ENCODE data around the gene ARID1B.

ARID1B gene

DNA sequence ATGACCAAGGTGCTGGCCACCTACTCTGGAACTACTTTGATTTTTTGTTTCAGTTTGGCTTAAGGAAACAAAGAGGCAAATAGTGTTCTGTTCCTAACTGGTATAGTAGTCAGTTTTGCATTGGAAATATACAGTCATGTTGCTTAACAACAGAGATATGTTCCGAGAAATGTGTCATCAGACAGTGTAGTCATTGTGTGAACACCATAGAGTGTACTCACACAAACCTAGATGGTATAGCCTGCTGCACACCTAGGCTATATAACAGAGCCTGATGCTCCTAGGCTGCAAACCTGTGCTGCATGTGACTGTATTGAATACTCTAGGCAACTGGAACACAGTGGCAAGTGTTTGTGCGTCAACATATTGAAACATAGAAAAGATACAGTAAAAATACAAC lies 80.4 kb downstream of the ARID1B start:
- no peak for DNase-seq

DNA sequence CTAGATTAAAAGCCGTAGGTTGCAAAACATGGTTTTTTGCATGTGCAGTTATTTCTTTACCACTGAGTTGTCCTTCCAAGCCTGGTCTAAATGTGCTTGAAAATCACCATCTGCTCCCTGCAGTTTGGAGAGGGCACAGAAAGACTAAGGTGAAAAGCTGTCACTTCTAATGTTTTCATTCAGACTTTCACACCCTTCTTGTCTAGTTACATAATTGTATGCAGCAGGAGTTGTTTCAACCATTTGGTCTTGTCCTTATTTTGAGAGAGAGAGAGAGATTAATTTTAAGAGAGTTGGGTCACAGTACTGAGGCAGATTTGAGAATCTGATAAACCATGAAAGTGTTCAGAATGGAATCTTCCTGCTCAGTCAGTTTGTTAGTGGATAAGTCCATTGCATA lies 82.5 kb downstream of the ARID1B start:
- no peak for DNase-seq

- no peak for DNase-seq
Measured at GRCh38 chr6:156862711-156863110, 85.5 kb downstream of the ARID1B start.

- DNase-seq = no peak
Measured at GRCh38 chr6:156863504-156863903, 86.3 kb downstream of the ARID1B start.

GRCh38 chr6:156864557-156864956 lies 87.4 kb downstream of the ARID1B start:
- DNase-seq = no peak

- DNase-seq = no peak
Measured at GRCh38 chr6:156865019-156865629, 87.9 kb downstream of the ARID1B start.

DNA sequence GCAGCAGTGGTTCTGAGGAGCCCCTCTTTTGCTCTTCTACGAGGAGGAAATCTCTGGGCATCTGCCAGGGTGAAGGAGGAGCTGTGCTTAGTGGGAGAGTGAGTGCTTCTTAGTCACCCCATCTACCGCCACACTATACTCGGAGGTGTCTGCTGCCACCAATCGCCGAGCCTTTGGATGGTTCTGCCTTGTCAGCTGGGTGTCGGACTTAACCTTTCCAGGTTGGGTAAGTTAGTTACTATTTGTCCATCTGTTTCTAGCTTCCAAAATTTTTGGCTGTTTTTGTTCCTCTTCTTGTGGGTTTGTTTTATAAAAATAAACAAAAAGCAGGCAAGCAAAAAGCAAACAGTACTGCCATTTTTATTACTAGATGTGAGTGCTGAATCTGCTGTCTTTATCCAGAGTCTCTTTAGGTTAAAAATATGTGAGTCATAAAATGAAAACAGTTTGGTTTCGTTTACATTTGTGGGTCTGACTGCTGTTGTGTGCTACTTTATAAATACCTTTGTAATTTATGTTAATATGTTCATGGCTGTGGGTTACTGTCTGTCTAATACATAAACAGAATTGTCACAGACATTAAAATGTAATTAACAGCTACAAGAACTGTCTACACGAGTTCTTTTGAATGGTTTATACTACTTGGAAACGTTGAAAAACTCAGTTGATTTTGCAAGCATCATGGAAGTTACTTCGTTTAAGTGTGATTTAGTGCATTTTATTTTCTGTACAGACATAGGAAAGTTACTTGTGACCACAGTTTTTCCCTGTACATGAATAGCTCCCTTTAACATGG lies 89.2 kb downstream of the ARID1B start:
- DNase-seq = no peak

DNA sequence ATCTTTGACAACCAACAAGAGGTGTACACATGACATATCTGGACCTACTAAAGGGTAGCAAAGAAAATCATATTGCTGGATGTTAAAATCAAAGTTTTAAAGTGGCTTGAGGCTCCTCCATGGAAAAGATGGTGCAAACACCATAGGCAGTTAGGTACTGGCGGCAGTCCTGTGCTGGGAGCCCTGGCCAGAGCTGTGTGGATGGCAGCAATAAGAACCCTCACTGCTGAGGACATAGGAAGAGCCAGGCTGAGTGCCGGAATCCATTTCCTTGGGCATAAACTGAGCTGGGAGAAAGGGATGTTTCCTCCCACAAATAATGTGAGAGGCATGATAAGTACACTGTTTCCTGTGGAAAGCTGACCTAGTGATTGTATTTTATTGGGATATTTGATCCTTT lies 89.9 kb downstream of the ARID1B start:
- no peak for DNase-seq

- no peak for DNase-seq
Measured at GRCh38 chr6:156868385-156868784, 91.2 kb downstream of the ARID1B start.

DNA sequence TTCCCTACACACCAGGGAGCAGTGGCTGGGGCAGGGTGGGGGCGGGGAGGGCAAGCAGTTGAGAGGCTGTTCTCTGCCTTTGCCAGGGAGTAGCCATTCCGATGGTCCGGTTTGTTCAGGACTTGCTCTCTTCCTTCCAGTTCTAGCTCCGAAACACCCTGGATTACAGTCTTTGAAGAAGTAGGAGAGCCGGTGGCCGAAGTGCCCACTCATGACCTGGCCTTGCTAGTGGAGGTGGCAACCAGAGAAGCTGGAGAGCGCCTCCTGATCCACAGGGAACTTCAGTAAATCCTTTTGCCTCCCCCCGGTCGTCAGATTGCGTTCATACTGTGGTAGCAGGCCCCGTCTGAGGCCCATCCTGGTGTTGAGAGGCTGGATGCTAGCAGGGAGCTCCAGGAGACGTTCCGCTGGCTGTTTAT lies 92.8 kb downstream of the ARID1B start:
- no peak for DNase-seq

GRCh38 chr6:156870924-156871539 lies 93.9 kb downstream of the ARID1B start:
- peak; percentile 10 for DNase-seq

- no peak for DNase-seq
Measured at GRCh38 chr6:156872903-156873302, 95.7 kb downstream of the ARID1B start.

DNA sequence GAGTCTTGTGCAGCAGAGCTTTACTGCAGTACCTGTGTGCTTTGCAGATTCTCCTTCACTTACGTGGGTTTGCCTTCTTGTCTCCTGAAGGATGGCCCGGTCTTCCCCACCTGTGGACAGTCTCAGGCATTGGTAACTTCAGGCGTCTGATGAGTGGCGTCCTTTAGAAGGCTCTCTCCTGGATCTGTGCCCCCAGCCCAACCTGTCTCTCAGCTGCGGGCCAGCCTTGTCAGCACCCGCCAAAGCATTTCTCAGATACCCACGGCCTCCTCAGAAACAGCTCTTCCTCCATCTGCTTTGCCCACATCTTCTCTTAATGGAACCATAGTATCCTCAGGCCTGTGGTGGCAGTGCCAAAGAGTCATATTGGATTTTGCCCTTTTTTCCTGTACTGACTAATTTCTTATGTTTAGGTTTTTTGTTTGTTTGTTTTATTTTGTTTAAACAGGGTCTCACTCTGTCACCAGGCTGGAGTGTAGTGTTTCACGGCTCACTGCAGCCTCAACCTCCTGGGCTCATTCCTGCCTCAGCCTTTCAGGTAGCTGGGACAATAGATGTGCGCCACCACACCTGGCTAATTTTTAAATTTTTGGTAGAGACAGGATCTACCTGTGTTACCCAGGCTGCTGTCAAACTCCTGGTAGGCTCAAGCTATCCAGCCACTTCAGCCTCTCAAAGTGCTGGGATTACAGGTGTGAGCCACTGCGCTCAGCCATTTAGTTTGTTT lies 96.6 kb downstream of the ARID1B start:
- DNase-seq = no peak

DNA sequence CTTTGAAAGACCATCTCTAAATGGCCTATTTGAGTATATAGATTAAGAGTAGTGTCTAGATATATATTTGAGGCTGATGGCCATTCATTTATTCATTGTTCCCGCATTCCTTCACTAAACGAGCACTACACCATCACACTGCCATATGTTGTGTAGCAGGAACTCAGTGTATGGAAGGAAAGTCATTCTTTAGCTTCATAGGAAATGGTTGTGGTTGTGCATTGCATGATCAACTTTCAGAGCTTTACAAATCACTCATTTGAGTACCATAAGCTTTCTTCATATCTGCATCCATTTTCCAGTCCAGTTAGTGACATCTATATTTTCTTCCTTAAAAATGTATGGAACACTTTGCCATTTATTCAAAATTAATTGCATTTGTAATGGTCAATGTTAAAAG lies 97.9 kb downstream of the ARID1B start:
- no peak for DNase-seq

GRCh38 chr6:156876302-156876701 lies 99.1 kb downstream of the ARID1B start:
- peak; percentile 19 for DNase-seq

DNA sequence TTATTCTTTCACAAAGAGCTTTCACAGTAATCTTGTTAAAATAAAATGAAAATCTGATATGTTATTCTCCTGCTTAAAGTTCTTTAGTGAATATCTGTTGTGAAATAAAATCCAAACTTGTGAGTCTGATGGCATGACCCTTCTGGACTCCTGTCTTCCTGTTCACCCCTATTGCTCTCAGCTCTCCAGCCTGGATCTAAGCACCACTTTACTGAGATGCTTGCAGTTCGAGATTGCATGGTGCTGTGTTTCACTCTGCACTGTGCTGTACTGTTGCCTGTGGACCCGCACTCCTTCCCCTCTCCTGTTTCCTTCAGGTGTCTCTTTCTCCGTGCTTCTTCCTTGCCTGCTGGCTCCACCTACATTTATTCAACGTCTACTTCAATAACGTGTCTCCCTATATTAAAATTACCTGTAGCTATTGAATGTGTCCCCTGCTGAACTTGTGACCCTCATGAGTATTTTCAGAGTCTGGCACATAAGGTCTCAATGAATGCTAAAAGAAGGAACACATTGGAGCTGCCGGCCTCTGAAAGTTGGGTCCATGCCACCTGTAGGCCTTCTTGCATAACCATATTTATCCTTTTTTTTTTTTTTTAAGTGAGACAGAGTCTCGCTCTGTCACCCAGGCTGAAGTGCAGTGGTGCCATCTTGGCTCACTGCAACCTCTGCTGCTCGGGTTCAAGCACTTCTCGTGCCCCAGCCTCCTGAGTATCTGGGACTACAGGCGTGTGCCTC lies 100.1 kb downstream of the ARID1B start:
- no peak for DNase-seq

DNA sequence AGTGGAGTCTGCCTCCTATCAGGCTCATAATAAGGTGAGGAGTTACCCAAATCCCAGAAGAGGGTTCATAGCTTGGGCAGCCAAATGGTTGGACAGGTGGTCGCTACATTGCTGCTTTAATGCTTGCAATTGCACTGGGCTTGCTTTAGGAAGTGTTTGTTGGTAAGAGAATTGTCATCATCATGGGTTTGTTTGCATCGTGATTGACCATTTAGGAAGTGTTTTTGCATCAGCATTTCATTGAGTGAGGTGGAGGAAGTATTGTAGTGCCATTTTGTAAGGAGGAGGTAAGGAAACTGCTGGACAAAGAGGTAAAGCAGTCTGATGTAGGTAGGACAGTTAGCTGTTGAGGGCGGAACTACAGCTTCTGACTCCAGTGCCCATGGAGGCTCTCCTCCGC lies 101.5 kb downstream of the ARID1B start:
- no peak for DNase-seq

- DNase-seq = no peak
Measured at GRCh38 chr6:156879186-156879585, 102.0 kb downstream of the ARID1B start.

DNA sequence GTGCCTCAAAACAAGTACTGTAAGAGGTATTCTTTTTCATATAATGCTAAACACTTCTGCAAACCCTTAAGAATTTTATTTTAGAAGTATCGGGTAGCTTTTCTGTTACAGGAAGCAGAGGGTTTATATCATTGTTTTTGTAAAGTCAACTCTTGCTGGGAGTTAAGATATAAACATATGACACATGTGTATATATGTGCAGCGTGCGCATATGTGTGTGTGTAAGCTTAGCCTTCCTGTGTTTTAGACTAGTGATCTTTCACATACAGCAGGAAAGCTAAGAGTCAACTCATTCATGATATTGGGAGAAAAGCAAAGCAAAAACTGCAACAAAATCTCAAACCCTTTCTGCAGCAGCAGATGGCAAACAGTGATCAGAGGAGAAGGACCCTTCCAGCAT lies 102.4 kb downstream of the ARID1B start:
- no peak for DNase-seq

GRCh38 chr6:156880913-156881312 lies 103.7 kb downstream of the ARID1B start:
- DNase-seq = no peak

DNA sequence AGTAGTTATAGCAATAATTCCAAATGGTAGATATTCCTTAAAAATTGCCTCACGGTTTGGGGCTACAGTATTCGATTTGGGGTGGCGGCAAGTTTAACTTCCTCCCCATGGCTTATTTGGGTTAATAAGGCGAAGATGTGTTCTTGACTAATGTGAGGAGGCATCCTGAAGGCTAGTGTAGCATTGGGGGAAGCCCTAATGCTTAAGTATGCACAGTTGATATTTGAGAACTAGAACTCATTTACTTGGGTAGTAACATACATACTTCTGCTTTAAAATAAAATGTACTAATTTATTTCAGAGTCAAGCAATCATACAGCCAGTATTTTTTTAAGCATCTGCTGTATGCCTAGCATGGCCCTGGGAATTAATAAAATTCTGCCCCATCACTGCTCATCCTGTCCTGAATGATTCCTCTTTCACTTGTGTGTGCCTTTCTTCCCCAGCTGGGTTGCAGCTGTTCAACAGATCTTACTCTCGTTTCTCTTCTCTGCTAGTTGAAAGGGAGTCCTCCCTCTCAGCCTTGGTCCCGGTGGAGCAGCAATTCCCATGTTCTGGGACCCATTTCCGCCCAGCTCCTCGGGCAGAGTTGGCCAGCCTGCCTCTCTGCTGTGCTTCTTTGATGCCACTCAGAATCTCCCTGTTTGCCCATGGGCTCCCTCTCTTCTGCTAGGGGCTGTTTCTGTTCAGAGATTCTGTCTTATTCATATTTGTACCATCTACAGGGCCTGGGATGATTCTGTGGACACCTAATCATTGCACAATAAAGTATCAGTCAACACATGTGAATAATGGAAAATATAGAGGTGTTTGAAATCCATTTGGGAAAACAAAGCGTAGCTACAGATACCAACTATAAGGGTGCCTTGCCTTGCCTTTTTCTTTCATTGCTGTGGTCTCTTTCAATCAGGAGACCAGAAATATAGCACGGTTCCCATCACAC lies 104.8 kb downstream of the ARID1B start:
- no peak for DNase-seq
